GM12878 (cell line): ENCODE results near the gene FOXO3.

Source experiments
- CHD2 ChIP-seq: IDR thresholded peaks from 2 replicates; pipeline ENCODE4 v1.6.1; 2011; ENCODE audit warnings: low read depth, low read length, improper control_type of control experiment, borderline replicate concordance
- EP300 ChIP-seq, 2 experiments: fragments of 150-350 bp in 1 of 2; IDR thresholded peaks; 2 replicates each; pipeline ENCODE4 v1.6.1; 2011 to 2012; ENCODE audit warnings: low read depth in 2 of 2, low read length in 2 of 2, borderline replicate concordance in 1 of 2, improper control_type of control experiment in 1 of 2, inconsistent platforms in 1 of 2; ENCODE audit not compliant: control insufficient read depth in 1 of 2
- EZH2 ChIP-seq: IDR thresholded peaks from 2 replicates; pipeline ENCODE4 v1.6.1; 2012; ENCODE audit warnings: low read depth, mild to moderate bottlenecking, control low read depth, inconsistent platforms, low read length, borderline replicate concordance; ENCODE audit not compliant: control insufficient read depth
- FOS ChIP-seq: IDR thresholded peaks from 3 replicates; pipeline ENCODE4 v1.6.1; 2011; ENCODE audit warnings: borderline replicate concordance; ENCODE audit not compliant: insufficient read length; ENCODE audit errors: extremely low read depth
- RAD21 ChIP-seq: IDR thresholded peaks from 2 replicates; pipeline ENCODE4 v1.6.1; 2011; ENCODE audit warnings: mild to moderate bottlenecking, low read depth, low read length, moderate library complexity; ENCODE audit not compliant: insufficient read depth
- RAD51 ChIP-seq: fragments of 450-650 bp; IDR thresholded peaks from 2 replicates; pipeline ENCODE4 v1.6.1; 2016; ENCODE audit warnings: moderate library complexity, mild to moderate bottlenecking, inconsistent platforms
- SIN3A ChIP-seq: IDR thresholded peaks from 2 replicates; pipeline ENCODE4 v1.6.1; 2012; ENCODE audit warnings: low read depth, low read length, improper control_type of control experiment
- TF ChIP-seq, protein P1 (sequence below): fragments of 450-650 bp; IDR thresholded peaks from 2 replicates; pipeline ENCODE4 v1.6.1; 2017; ENCODE audit warnings: mild to moderate bottlenecking, moderate library complexity
- TF ChIP-seq, protein P2 (sequence below), 3 experiments: IDR thresholded peaks in 2 of 3; conservative IDR thresholded peaks in 1 of 3; 2 replicates each; pipeline ENCODE4 v1.5.1; 2011; ENCODE audit warnings: low read depth in 3 of 3, low read length in 3 of 3, mild to moderate bottlenecking in 3 of 3, control low read depth in 2 of 3, moderate library complexity in 2 of 3, inconsistent platforms in 1 of 3, mixed read lengths in 1 of 3; ENCODE audit not compliant: control insufficient read depth in 2 of 3, insufficient read depth in 1 of 3; ENCODE audit errors: extremely low read depth in 1 of 3
- TF ChIP-seq, protein P3 (sequence below): IDR thresholded peaks from 2 replicates; pipeline ENCODE4 v1.6.1; 2012; ENCODE audit warnings: low read depth, low read length, improper control_type of control experiment
- TF ChIP-seq, protein P4 (sequence below): IDR thresholded peaks from 2 replicates; pipeline ENCODE4 v1.6.1; 2012; ENCODE audit warnings: mild to moderate bottlenecking, low read depth, low read length

DNA sequence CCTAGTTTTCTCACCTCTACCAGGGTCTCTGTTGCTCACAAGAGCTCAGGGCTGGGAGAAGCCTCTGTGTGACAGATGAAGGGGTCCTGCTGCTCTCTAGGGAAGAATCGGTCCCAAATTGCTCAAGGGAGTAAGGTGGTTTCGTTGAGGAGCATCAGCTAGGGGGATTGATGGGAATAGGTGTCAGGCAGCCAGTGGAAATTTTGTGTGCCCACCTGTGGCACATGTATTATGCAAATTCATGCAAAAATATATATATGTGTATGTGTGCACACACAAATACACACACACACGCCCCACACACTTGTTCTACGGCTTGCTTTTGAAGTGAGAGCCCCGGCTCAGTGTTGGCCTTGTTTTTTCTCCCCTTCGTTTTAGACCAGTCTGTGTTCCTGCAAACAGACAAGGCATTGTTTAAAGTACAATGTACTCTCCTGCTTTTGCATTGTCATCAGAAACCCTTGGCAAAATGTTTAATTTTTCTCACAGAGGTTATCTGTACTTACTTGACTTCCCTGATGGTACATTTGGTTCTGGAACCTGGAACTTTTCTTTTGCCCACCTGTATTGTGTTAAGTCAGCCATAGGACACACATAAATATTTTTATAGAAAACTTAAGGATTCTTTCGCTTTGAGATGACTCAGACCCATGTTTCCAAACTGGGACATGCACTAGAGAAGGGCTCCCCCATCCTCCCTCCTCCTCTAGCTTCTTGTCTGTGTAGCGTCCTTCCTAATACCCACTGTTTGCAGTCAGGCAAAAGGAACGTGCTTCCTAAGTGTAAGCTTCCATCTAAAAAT lies 26.7 kb downstream of the FOXO3 start:
- TF ChIP-seq CHD2 (no peak), EZH2 (no peak), RAD21 (no peak), EP300 (IDR thresholded peaks at IDR 0.05; ENCODE audit: borderline replicate concordance in 1 of 2, control insufficient read depth in 1 of 2, low read depth in 2 of 2, low read length in 2 of 2) (no peak), RAD51 (no peak), SIN3A (no peak), FOS (no peak)
- TF ChIP-seq, protein P1, sequence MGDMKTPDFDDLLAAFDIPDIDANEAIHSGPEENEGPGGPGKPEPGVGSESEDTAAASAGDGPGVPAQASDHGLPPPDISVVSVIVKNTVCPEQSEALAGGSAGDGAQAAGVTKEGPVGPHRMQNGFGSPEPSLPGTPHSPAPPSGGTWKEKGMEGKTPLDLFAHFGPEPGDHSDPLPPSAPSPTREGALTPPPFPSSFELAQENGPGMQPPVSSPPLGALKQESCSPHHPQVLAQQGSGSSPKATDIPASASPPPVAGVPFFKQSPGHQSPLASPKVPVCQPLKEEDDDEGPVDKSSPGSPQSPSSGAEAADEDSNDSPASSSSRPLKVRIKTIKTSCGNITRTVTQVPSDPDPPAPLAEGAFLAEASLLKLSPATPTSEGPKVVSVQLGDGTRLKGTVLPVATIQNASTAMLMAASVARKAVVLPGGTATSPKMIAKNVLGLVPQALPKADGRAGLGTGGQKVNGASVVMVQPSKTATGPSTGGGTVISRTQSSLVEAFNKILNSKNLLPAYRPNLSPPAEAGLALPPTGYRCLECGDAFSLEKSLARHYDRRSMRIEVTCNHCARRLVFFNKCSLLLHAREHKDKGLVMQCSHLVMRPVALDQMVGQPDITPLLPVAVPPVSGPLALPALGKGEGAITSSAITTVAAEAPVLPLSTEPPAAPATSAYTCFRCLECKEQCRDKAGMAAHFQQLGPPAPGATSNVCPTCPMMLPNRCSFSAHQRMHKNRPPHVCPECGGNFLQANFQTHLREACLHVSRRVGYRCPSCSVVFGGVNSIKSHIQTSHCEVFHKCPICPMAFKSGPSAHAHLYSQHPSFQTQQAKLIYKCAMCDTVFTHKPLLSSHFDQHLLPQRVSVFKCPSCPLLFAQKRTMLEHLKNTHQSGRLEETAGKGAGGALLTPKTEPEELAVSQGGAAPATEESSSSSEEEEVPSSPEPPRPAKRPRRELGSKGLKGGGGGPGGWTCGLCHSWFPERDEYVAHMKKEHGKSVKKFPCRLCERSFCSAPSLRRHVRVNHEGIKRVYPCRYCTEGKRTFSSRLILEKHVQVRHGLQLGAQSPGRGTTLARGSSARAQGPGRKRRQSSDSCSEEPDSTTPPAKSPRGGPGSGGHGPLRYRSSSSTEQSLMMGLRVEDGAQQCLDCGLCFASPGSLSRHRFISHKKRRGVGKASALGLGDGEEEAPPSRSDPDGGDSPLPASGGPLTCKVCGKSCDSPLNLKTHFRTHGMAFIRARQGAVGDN: no peak
- TF ChIP-seq, protein P2, sequence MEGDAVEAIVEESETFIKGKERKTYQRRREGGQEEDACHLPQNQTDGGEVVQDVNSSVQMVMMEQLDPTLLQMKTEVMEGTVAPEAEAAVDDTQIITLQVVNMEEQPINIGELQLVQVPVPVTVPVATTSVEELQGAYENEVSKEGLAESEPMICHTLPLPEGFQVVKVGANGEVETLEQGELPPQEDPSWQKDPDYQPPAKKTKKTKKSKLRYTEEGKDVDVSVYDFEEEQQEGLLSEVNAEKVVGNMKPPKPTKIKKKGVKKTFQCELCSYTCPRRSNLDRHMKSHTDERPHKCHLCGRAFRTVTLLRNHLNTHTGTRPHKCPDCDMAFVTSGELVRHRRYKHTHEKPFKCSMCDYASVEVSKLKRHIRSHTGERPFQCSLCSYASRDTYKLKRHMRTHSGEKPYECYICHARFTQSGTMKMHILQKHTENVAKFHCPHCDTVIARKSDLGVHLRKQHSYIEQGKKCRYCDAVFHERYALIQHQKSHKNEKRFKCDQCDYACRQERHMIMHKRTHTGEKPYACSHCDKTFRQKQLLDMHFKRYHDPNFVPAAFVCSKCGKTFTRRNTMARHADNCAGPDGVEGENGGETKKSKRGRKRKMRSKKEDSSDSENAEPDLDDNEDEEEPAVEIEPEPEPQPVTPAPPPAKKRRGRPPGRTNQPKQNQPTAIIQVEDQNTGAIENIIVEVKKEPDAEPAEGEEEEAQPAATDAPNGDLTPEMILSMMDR (IDR thresholded peaks at IDR 0.05 in 2 of 3, conservative IDR thresholded peaks at IDR 0.05 in 1 of 3; ENCODE audit: control insufficient read depth in 2 of 3, extremely low read depth in 1 of 3, insufficient read depth in 1 of 3, low read depth in 3 of 3, low read length in 3 of 3): no peak
- TF ChIP-seq, protein P3, sequence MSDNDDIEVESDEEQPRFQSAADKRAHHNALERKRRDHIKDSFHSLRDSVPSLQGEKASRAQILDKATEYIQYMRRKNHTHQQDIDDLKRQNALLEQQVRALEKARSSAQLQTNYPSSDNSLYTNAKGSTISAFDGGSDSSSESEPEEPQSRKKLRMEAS: no peak
- TF ChIP-seq, protein P4, sequence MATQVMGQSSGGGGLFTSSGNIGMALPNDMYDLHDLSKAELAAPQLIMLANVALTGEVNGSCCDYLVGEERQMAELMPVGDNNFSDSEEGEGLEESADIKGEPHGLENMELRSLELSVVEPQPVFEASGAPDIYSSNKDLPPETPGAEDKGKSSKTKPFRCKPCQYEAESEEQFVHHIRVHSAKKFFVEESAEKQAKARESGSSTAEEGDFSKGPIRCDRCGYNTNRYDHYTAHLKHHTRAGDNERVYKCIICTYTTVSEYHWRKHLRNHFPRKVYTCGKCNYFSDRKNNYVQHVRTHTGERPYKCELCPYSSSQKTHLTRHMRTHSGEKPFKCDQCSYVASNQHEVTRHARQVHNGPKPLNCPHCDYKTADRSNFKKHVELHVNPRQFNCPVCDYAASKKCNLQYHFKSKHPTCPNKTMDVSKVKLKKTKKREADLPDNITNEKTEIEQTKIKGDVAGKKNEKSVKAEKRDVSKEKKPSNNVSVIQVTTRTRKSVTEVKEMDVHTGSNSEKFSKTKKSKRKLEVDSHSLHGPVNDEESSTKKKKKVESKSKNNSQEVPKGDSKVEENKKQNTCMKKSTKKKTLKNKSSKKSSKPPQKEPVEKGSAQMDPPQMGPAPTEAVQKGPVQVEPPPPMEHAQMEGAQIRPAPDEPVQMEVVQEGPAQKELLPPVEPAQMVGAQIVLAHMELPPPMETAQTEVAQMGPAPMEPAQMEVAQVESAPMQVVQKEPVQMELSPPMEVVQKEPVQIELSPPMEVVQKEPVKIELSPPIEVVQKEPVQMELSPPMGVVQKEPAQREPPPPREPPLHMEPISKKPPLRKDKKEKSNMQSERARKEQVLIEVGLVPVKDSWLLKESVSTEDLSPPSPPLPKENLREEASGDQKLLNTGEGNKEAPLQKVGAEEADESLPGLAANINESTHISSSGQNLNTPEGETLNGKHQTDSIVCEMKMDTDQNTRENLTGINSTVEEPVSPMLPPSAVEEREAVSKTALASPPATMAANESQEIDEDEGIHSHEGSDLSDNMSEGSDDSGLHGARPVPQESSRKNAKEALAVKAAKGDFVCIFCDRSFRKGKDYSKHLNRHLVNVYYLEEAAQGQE: no peak
